ENCODE data around the gene SLC16A13.

- no peak for TF ChIP-seq EP300 (IDR thresholded peaks at IDR 0.05)
- no peak for TF ChIP-seq CTCF (IDR thresholded peaks at IDR 0.05)
- no peak for TF ChIP-seq POLR2AphosphoS5 (IDR thresholded peaks at IDR 0.05)
Measured at GRCh38 chr17:6989779-6990178, 46.0 kb upstream of the SLC16A13 start.

Data from gastroesophageal sphincter (tissue), 3 donors.